NCI-H345 treated with DMSO at 0.1 percent for 48 hours (cell line): ENCODE results near the gene ZBTB47.

Experiments used
- DNase-seq: peaks from one replicate; lab custom pipeline; 2025; ENCODE audit not compliant: unreplicated experiment; lab: John Stamatoyannopoulos, UW

ZBTB47 gene

GRCh38 chr3:42652611-42653302 lies 740 bp upstream of the ZBTB47 start:
- no peak for DNase-seq

- DNase-seq = no peak
Measured at GRCh38 chr3:42653303-42653559, 266 bp upstream of the ZBTB47 start.

- no peak for DNase-seq
Measured at GRCh38 chr3:42654331-42655201, 1.1 kb downstream of the ZBTB47 start.

GRCh38 chr3:42655331-42655888 lies 1.9 kb downstream of the ZBTB47 start:
- no peak for DNase-seq

- DNase-seq = no peak
Measured at GRCh38 chr3:42655980-42656679, 2.6 kb downstream of the ZBTB47 start.

- DNase-seq = no peak
Measured at GRCh38 chr3:42656680-42657610, 3.4 kb downstream of the ZBTB47 start.

GRCh38 chr3:42657675-42658074 lies 4.2 kb downstream of the ZBTB47 start:
- no peak for DNase-seq

GRCh38 chr3:42658091-42658770 lies 4.7 kb downstream of the ZBTB47 start:
- no peak for DNase-seq

GRCh38 chr3:42658771-42659390 lies 5.4 kb downstream of the ZBTB47 start:
- DNase-seq = no peak

GRCh38 chr3:42659451-42660130 lies 6.1 kb downstream of the ZBTB47 start:
- no peak for DNase-seq

GRCh38 chr3:42660131-42660715 lies 6.7 kb downstream of the ZBTB47 start:
- no peak for DNase-seq

- no peak for DNase-seq
Measured at GRCh38 chr3:42660898-42661297, 7.4 kb downstream of the ZBTB47 start.

- DNase-seq = no peak
Measured at GRCh38 chr3:42661593-42662022, 8.1 kb downstream of the ZBTB47 start.

GRCh38 chr3:42662037-42662812 lies 8.7 kb downstream of the ZBTB47 start:
- DNase-seq = no peak

- DNase-seq = no peak
Measured at GRCh38 chr3:42662813-42663535, 9.5 kb downstream of the ZBTB47 start.

- DNase-seq = no peak
Measured at GRCh38 chr3:42663581-42664437, 10.3 kb downstream of the ZBTB47 start.
